ENCODE results near the gene KCTD6. TPM values are rescaled to one million over a fixed set of nuclear protein-coding genes. Genes with fewer than 3 reads are reported as not detected.

Gene KCTD6
- total RNA-seq, 2 experiments from 2014 or later, result 16.4 to 17.1 TPM

DNA sequence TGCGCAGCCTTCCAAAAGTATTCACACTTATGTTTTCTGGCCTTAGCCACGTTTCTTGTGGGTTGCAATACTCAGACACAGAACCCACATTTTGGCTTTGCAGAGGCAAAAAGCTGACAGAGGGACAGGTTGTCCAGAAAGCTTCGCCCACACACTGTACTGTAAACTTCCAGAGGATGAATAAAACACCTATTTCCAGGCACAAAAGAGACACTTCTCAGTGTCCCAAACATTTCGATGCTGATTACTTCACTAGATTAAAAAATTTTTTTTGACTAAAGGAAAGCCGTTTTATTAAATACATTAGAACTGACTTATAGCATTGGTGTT lies 28.0 kb upstream of the KCTD6 start:
- H3K4me3 ChIP-seq (ENCODE audit: low read depth, low read length, poor library complexity, severe bottlenecking), result no peak overlapping the region
- no peak overlapping the region for H3K27ac ChIP-seq (ENCODE audit: low read depth, low read length, poor library complexity, severe bottlenecking)
- H3K4me2 ChIP-seq (ENCODE audit: low read length), result peak overlapping the region; percentile 42; the same call in 1 of the 2 replicates
- H4K20me1 ChIP-seq (ENCODE audit: insufficient read depth, low read length), result no peaks in the 10 kb centered on the region
- ChIA-PET POLR2A (no interaction called here), CTCF (ENCODE audit: unreplicated experiment) (no interaction called here)
- H3K9me2 ChIP-seq (ENCODE audit: insufficient read depth, low read length), result no peaks in the 10 kb centered on the region
- no TSS peak for BruUV-seq (replicated peaks)
- peak overlapping the region; percentile 71; the same call in 1 of the 2 replicates for H2AFZ ChIP-seq (ENCODE audit: low read length)
- H3K79me2 ChIP-seq (ENCODE audit: insufficient read depth, low read depth, low read length), result no peaks in the 10 kb centered on the region
- peaks cover 5% of the 10 kb centered on the region for H3K4me1 ChIP-seq (ENCODE audit: insufficient read depth, low read length, poor library complexity, severe bottlenecking)
- intact Hi-C loops (cut with micrococcal nuclease; ENCODE audit: unreplicated experiment), result loop anchor here (1.0 to 10.0 kb wide), 2 partner anchors 68 to 171 kb away; no protein-coding TSS in a partner anchor
- no peaks in the 10 kb centered on the region for H3K9me3 ChIP-seq (ENCODE audit: low read length)
- DNase-seq (ENCODE audit: low spot score), result no peak
- no peak for TF ChIP-seq EZH2phosphoT487 (IDR thresholded peaks at IDR 0.05; ENCODE audit: borderline replicate concordance, low read depth, low read length)
- TF ChIP-seq, protein P1, sequence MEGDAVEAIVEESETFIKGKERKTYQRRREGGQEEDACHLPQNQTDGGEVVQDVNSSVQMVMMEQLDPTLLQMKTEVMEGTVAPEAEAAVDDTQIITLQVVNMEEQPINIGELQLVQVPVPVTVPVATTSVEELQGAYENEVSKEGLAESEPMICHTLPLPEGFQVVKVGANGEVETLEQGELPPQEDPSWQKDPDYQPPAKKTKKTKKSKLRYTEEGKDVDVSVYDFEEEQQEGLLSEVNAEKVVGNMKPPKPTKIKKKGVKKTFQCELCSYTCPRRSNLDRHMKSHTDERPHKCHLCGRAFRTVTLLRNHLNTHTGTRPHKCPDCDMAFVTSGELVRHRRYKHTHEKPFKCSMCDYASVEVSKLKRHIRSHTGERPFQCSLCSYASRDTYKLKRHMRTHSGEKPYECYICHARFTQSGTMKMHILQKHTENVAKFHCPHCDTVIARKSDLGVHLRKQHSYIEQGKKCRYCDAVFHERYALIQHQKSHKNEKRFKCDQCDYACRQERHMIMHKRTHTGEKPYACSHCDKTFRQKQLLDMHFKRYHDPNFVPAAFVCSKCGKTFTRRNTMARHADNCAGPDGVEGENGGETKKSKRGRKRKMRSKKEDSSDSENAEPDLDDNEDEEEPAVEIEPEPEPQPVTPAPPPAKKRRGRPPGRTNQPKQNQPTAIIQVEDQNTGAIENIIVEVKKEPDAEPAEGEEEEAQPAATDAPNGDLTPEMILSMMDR (conservative IDR thresholded peaks at IDR 0.05; ENCODE audit: low read length), result peak; percentile 23; the same call in 1 of the 2 replicates
- H3K36me3 ChIP-seq (ENCODE audit: insufficient read depth, low read length), result no peaks in the 10 kb centered on the region

- DNase-seq (ENCODE audit: low spot score), result peak; percentile 21
- Histone ChIP-seq H3K9me2 (ENCODE audit: insufficient read depth, low read length) (no peaks in the 10 kb centered on the region), H3K9me3 (ENCODE audit: low read length) (no peaks in the 10 kb centered on the region), H3K79me2 (ENCODE audit: insufficient read depth, low read depth, low read length) (no peaks in the 10 kb centered on the region), H3K4me2 (ENCODE audit: low read length) (no peak overlapping the region), H4K20me1 (ENCODE audit: insufficient read depth, low read length) (no peaks in the 10 kb centered on the region), H3K4me1 (ENCODE audit: insufficient read depth, low read length, poor library complexity, severe bottlenecking) (peaks cover 5% of the 10 kb centered on the region), H3K4me3 (ENCODE audit: low read depth, low read length, poor library complexity, severe bottlenecking) (no peak overlapping the region), H3K27ac (ENCODE audit: low read depth, low read length, poor library complexity, severe bottlenecking) (no peak overlapping the region), H2AFZ (ENCODE audit: low read length) (no peak overlapping the region), H3K36me3 (ENCODE audit: insufficient read depth, low read length) (no peaks in the 10 kb centered on the region)
- BruUV-seq (replicated peaks), result no TSS peak
- TF ChIP-seq, protein P1 (conservative IDR thresholded peaks at IDR 0.05; ENCODE audit: low read length), result no peak
- TF ChIP-seq EZH2phosphoT487 (IDR thresholded peaks at IDR 0.05; ENCODE audit: borderline replicate concordance, low read depth, low read length), result no peak
- intact Hi-C loops (cut with micrococcal nuclease; ENCODE audit: unreplicated experiment), result loop anchor here (10.0 kb wide), 1 partner anchor 170 kb away; no protein-coding TSS in a partner anchor
- ChIA-PET POLR2A (interaction anchor here (0.7 kb wide), 1 partner anchor 53 kb away, joined by 3 read pairs; no protein-coding TSS in a partner anchor), CTCF (ENCODE audit: unreplicated experiment) (no interaction called here)
These were observed 27.0 kb upstream of the KCTD6 start for GRCh38 chr3:58464866-58465265.

GRCh38 chr3:58466899-58467563 lies 24.9 kb upstream of the KCTD6 start:
- Histone ChIP-seq H3K27ac (ENCODE audit: low read depth, low read length, poor library complexity, severe bottlenecking) (no peak overlapping the region), H3K9me3 (ENCODE audit: low read length) (no peaks in the 10 kb centered on the region), H4K20me1 (ENCODE audit: insufficient read depth, low read length) (no peaks in the 10 kb centered on the region), H2AFZ (ENCODE audit: low read length) (no peak overlapping the region), H3K79me2 (ENCODE audit: insufficient read depth, low read depth, low read length) (no peaks in the 10 kb centered on the region), H3K4me1 (ENCODE audit: insufficient read depth, low read length, poor library complexity, severe bottlenecking) (peaks cover 5% of the 10 kb centered on the region), H3K4me2 (ENCODE audit: low read length) (no peak overlapping the region), H3K36me3 (ENCODE audit: insufficient read depth, low read length) (no peaks in the 10 kb centered on the region), H3K4me3 (ENCODE audit: low read depth, low read length, poor library complexity, severe bottlenecking) (no peak overlapping the region), H3K9me2 (ENCODE audit: insufficient read depth, low read length) (no peaks in the 10 kb centered on the region)
- CTCF ChIA-PET (ENCODE audit: unreplicated experiment), result no interaction called here
- no peak for DNase-seq (ENCODE audit: low spot score)
- no TSS peak for BruUV-seq (replicated peaks)
- intact Hi-C loops (cut with micrococcal nuclease; ENCODE audit: unreplicated experiment), result loop anchor here (10.0 kb wide), 1 partner anchor 168 kb away; no protein-coding TSS in a partner anchor
- TF ChIP-seq, protein P1 (conservative IDR thresholded peaks at IDR 0.05; ENCODE audit: low read length), result no peak
- no peak for TF ChIP-seq EZH2phosphoT487 (IDR thresholded peaks at IDR 0.05; ENCODE audit: borderline replicate concordance, low read depth, low read length)
- POLR2A ChIA-PET, result no interaction called here
